Uterine smooth muscle cell (primary cell): ENCODE measurements around the gene NBEAL2. TPM values are rescaled to one million over a fixed set of nuclear protein-coding genes. Genes with fewer than 3 reads are reported as not detected.

ENCODE experiments used
- total RNA-seq: library from RNA; depleted of rRNA; stranded (reverse); fragments of >200 nt; gene quantifications from 2 replicates; pipeline ENCODE4 v1.2.3, GENCODE V29; 2014

The NBEAL2 gene
- 4.5 and 5.2 TPM in 2 replicates for total RNA-seq

GRCh38 chr3:46978985-46979944, at the start of gene NBEAL2:
Gene NBEAL2, plus strand, starts transcription at chr3:46979666. Its CDS starts 196 bp downstream, at chr3:46979862.

GRCh38 chr3:46976326-46977190, 2.9 kb upstream of the NBEAL2 start, which contains the start of gene CCDC12:
Gene CCDC12, minus strand, starts transcription at chr3:46976745. Its CDS starts 13 bp downstream, at chr3:46976732.

Other genes with a start within 250 kb of the NBEAL2 start
- not detected in 2 replicates for gene MYL3, start 116.2 kb upstream of the NBEAL2 start, total RNA-seq
- gene PTH1R, start 101.9 kb upstream of the NBEAL2 start, total RNA-seq: 1.00 and 1.1 TPM in 2 replicates
- 30.6 and 33.2 TPM in 2 replicates for gene CCDC12, start 2.9 kb upstream of the NBEAL2 start, total RNA-seq
- gene SETD2, start 184.4 kb downstream of the NBEAL2 start, total RNA-seq: 35.9 and 37.1 TPM in 2 replicates